Spleen (tissue), 7 donors: Measurements from ENCODE around the gene NKAIN4.

Experiments
- CTCF ChIP-seq, 11 experiments: fragments of 200-600 bp in 7 of 11; fragments of 450-650 bp in 4 of 11; sonication (generic) in 4 of 11; IDR thresholded peaks in 8 of 11; conservative IDR thresholded peaks in 3 of 11; 1 replicate in 7 of 11; 2 replicates in 4 of 11; pipeline versions ENCODE4 v1.4.0 to v1.8.0; 2016 to 2021; ENCODE audit warnings: antibody characterized with exemption in 11 of 11, inconsistent platforms in 4 of 11, mild to moderate bottlenecking in 1 of 11
- POLR2A ChIP-seq, 3 donors: fragments of 450-650 bp; IDR thresholded peaks; one replicate each; pipeline ENCODE4 v1.5.1; 2017; ENCODE audit warnings: antibody characterized with exemption in 3 of 3, mild to moderate bottlenecking in 1 of 3
- POLR2AphosphoS5 ChIP-seq, 3 donors: sonication (generic); formaldehyde crosslinking; IDR thresholded peaks; one replicate each; pipeline ENCODE4 v1.5.1; 2017; ENCODE audit warnings: antibody characterized with exemption in 3 of 3
- donor health status: DM: no; HTN: no; CAD: no; lungs with moderate emphysema.
- donor health status: DM: no; HTN: no; CAD: no.
- donor health status: DM: no; HTN: no; CAD: no.

- TF ChIP-seq CTCF (IDR thresholded peaks at IDR 0.05 in 8 of 11, conservative IDR thresholded peaks at IDR 0.05 in 3 of 11), result no peak
- TF ChIP-seq POLR2AphosphoS5 (IDR thresholded peaks at IDR 0.05), result no peak
- no peak for TF ChIP-seq POLR2A (IDR thresholded peaks at IDR 0.05)
These were observed 25.7 kb upstream of the NKAIN4 start for GRCh38 chr20:63279931-63280330.
